Activated CD8-positive, alpha-beta memory T cell treated with anti-CD3 and anti-CD28 coated beads, Interleukin-2, amount 50 U/mL, for 1 hour (primary cell): ENCODE results near the gene CMSS1.
"Not testable (repeated sequence)": the region's sequence is repeated elsewhere in the genome, so short reads cannot be mapped to it uniquely, and the experiment has no call there.

Experiments used
- DNase-seq: peaks from one replicate; pipeline ENCODE4 v3.0.0-alpha.2; 2020; ENCODE audit errors: extremely low read depth

CMSS1 gene

GRCh38 chr3:100083209-100083608, 265.5 kb downstream of the CMSS1 start:
- DNase-seq, result no peak

GRCh38 chr3:100084100-100084806, 266.6 kb downstream of the CMSS1 start:
- DNase-seq, result no peak

- DNase-seq, result no peak
These were observed 268.7 kb downstream of the CMSS1 start for GRCh38 chr3:100086401-100086800.

GRCh38 chr3:100087198-100087597, 269.5 kb downstream of the CMSS1 start:
- no peak for DNase-seq

- DNase-seq, result no peak
These were observed 271.2 kb downstream of the CMSS1 start for GRCh38 chr3:100088735-100089368.

GRCh38 chr3:100089812-100090668, 272.4 kb downstream of the CMSS1 start:
- DNase-seq, result no peak

- no peak for DNase-seq
These were observed 273.0 kb downstream of the CMSS1 start for GRCh38 chr3:100090669-100091005.

GRCh38 chr3:100093831-100094230, 276.2 kb downstream of the CMSS1 start:
- no peak for DNase-seq

- DNase-seq, result not testable (repeated sequence)
These were observed 278.6 kb downstream of the CMSS1 start for GRCh38 chr3:100096286-100096685.

GRCh38 chr3:100096866-100097265, 279.2 kb downstream of the CMSS1 start:
- DNase-seq, result no peak

- no peak for DNase-seq
These were observed 280.5 kb downstream of the CMSS1 start for GRCh38 chr3:100097919-100098783.

GRCh38 chr3:100098784-100099070, 281.1 kb downstream of the CMSS1 start:
- no peak for DNase-seq

GRCh38 chr3:100099621-100100020, 282.0 kb downstream of the CMSS1 start:
- no peak for DNase-seq

GRCh38 chr3:100100425-100100824, 282.8 kb downstream of the CMSS1 start:
- DNase-seq, result no peak

- no peak for DNase-seq
These were observed 285.1 kb downstream of the CMSS1 start for GRCh38 chr3:100102757-100103156.

GRCh38 chr3:100103558-100104441, 286.1 kb downstream of the CMSS1 start:
- no peak for DNase-seq

GRCh38 chr3:100104442-100104798, 286.8 kb downstream of the CMSS1 start:
- DNase-seq, result no peak

- no peak for DNase-seq
These were observed 287.3 kb downstream of the CMSS1 start for GRCh38 chr3:100104817-100105413.

GRCh38 chr3:100105501-100105900, 287.8 kb downstream of the CMSS1 start:
- no peak for DNase-seq

GRCh38 chr3:100106094-100106493, 288.4 kb downstream of the CMSS1 start:
- DNase-seq, result no peak
